GM12878 (cell line): Measurements from ENCODE around the gene MMRN1.

Experiments
- BMI1 ChIP-seq: fragments of 450-650 bp; IDR thresholded peaks from 2 replicates; pipeline ENCODE4 v1.6.1; 2016; ENCODE audit warnings: mild to moderate bottlenecking, moderate library complexity, borderline replicate concordance
- GABPA ChIP-seq: IDR thresholded peaks from 2 replicates; pipeline ENCODE4 v1.6.1; 2014; ENCODE audit warnings: antibody characterized with exemption, low read depth, mild to moderate bottlenecking, inconsistent platforms
- NFYB ChIP-seq: IDR thresholded peaks from 2 replicates; pipeline ENCODE4 v1.6.1; 2011; ENCODE audit warnings: low read depth, mild to moderate bottlenecking, low read length, improper control_type of control experiment, moderate library complexity; ENCODE audit not compliant: insufficient read depth
- POLR2A ChIP-seq: IDR thresholded peaks from 2 replicates; pipeline ENCODE4 v1.6.1; 2011; ENCODE audit warnings: low read depth, mild to moderate bottlenecking, low read length
- POLR2AphosphoS5 ChIP-seq: IDR thresholded peaks from 2 replicates; pipeline ENCODE4 v1.6.1; 2011; ENCODE audit warnings: mild to moderate bottlenecking, low read length, inconsistent platforms
- RFX5 ChIP-seq: IDR thresholded peaks from 2 replicates; pipeline ENCODE4 v1.6.1; 2011; ENCODE audit warnings: low read depth, low read length, improper control_type of control experiment
- SREBF1 ChIP-seq: IDR thresholded peaks from 2 replicates; pipeline ENCODE4 v1.6.1; 2012; ENCODE audit warnings: mild to moderate bottlenecking, low read length
- STAT1 ChIP-seq: fragments of 450-650 bp; conservative IDR thresholded peaks from 2 replicates; pipeline ENCODE4 v1.6.1; 2014; ENCODE audit warnings: antibody characterized with exemption, mild to moderate bottlenecking
- TCF7 ChIP-seq: IDR thresholded peaks from 2 replicates; pipeline ENCODE4 v1.6.1; 2014; ENCODE audit warnings: antibody characterized with exemption, borderline replicate concordance
- ZZZ3 ChIP-seq: IDR thresholded peaks from 2 replicates; pipeline ENCODE4 v1.6.1; 2011; ENCODE audit warnings: low read depth; ENCODE audit not compliant: control insufficient read depth, insufficient read length
- TF ChIP-seq, protein P1 (sequence below), 3 experiments: IDR thresholded peaks in 2 of 3; conservative IDR thresholded peaks in 1 of 3; 2 replicates each; pipeline ENCODE4 v1.5.1; 2011; ENCODE audit warnings: low read depth in 3 of 3, low read length in 3 of 3, mild to moderate bottlenecking in 3 of 3, control low read depth in 2 of 3, moderate library complexity in 2 of 3, inconsistent platforms in 1 of 3, mixed read lengths in 1 of 3; ENCODE audit not compliant: control insufficient read depth in 2 of 3, insufficient read depth in 1 of 3; ENCODE audit errors: extremely low read depth in 1 of 3

DNA sequence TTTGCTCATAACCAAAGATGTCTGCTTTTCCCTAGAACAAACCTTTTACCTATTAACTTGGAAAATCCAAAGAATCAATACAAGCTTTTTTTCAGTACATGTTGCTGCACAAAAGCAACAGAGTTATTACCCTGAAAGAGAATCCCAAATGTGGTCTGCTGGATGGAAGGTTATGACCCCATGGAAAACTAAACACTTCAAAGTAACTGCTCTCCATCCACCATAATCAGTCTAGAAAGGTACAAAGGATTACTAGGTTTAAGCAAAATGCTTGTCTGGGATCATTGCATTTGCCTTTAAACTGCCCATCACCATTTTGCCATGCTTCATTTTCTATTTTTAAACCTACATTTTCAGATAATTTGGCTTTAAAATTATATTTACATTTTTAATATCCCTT, 11.7 kb downstream of the MMRN1 start:
- no peak for TF ChIP-seq RFX5
- TF ChIP-seq SREBF1, result no peak
- TF ChIP-seq ZZZ3, result no peak
- no peak for TF ChIP-seq POLR2A
- TF ChIP-seq, protein P1, sequence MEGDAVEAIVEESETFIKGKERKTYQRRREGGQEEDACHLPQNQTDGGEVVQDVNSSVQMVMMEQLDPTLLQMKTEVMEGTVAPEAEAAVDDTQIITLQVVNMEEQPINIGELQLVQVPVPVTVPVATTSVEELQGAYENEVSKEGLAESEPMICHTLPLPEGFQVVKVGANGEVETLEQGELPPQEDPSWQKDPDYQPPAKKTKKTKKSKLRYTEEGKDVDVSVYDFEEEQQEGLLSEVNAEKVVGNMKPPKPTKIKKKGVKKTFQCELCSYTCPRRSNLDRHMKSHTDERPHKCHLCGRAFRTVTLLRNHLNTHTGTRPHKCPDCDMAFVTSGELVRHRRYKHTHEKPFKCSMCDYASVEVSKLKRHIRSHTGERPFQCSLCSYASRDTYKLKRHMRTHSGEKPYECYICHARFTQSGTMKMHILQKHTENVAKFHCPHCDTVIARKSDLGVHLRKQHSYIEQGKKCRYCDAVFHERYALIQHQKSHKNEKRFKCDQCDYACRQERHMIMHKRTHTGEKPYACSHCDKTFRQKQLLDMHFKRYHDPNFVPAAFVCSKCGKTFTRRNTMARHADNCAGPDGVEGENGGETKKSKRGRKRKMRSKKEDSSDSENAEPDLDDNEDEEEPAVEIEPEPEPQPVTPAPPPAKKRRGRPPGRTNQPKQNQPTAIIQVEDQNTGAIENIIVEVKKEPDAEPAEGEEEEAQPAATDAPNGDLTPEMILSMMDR (IDR thresholded peaks at IDR 0.05 in 2 of 3, conservative IDR thresholded peaks at IDR 0.05 in 1 of 3; ENCODE audit: control insufficient read depth in 2 of 3, extremely low read depth in 1 of 3, insufficient read depth in 1 of 3, low read depth in 3 of 3, low read length in 3 of 3), result no peak
- TF ChIP-seq TCF7, result no peak
- TF ChIP-seq STAT1, result no peak
- TF ChIP-seq NFYB, result no peak
- TF ChIP-seq BMI1, result no peak
- TF ChIP-seq GABPA, result no peak
- TF ChIP-seq POLR2AphosphoS5, result no peak
